COLO668 (cell line): ENCODE data around the gene SKIC3.

ENCODE experiments used
- DNase-seq: peaks from one replicate; lab custom pipeline; 2025; ENCODE audit not compliant: unreplicated experiment; lab: John Stamatoyannopoulos, UW

SKIC3 gene

GRCh38 chr5:95554647-95555548 is at the start of gene SKIC3, which contains the start of gene ARSK:
SKIC3 (minus strand) TSS chr5:95554977; CDS start chr5:95547150, 7,827 bp downstream.
ARSK (plus strand) TSS chr5:95555101; CDS start chr5:95555279, 178 bp downstream.
- peak; percentile 89 for DNase-seq

GRCh38 chr5:95600557-95600956 is 45.8 kb upstream of the SKIC3 start:
- DNase-seq: no peak

DNA sequence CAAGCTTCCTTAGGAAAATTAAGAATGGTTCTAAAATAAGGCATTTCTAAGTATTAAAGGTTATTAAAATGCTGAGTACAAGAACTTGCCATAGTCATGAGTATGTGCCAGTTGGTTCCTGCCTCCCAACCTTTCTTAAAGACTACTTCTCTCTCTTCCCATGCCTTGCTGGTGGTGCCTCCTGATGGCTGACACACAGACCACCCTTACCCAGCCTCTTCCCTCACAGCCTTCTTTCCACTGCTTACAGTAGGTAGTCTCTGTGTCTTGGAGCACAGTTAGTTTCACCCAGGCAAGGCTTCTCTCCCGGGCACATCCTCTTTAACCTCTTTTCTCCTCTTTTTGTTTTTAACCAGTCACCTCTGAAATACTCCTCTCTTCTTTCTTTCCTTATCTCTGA is 44.5 kb upstream of the SKIC3 start:
- DNase-seq: no peak

DNA sequence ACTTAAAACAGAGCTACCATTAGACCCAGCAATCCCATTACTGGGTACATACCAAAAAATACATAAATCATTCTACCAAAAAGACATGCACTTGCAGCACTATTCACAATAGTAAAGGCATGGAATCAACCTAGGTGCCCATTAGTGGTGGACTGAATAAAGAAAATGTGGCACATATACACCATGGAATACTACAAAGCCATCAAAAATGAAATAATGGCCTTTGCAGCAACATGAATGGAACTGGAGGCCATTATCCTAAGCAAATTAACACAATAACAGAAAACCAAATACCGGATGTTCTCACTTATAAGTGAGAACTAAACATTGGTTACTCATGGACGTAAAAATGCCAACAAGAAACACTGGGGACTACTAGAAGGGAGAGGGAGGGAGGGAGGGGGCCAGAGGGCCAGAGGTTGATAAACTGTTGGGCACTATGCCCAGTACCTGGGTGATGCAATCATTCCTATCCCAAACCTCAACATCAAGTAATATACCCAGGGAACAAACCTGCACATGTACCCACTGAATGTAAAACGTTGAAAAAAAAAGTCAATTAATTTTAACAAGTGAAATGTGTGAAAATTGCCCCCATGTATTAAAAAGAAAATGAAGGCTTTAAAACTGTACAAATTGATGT is 40.6 kb upstream of the SKIC3 start:
- no peak for DNase-seq

GRCh38 chr5:95591490-95591901 is 36.7 kb upstream of the SKIC3 start:
- DNase-seq: no peak

DNA sequence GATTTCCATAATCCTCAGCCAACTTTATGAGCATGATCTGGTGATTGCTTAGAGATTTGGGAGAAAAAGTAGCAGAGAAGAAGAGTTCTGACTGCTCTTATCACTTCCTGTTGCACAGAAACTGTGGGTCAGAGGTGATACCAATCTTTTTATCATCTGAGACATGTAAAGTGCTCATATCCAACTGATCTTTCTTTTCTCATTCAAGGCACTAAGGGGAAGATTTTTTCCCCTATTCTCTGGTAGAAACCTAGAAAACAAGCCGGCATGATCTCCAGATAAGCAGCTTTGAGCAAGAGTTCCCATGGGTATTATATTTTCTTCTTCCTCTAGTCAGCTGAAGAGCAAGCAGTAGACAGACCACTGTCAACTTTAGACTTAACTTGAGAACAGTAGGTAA is 36.1 kb upstream of the SKIC3 start:
- no peak for DNase-seq

DNA sequence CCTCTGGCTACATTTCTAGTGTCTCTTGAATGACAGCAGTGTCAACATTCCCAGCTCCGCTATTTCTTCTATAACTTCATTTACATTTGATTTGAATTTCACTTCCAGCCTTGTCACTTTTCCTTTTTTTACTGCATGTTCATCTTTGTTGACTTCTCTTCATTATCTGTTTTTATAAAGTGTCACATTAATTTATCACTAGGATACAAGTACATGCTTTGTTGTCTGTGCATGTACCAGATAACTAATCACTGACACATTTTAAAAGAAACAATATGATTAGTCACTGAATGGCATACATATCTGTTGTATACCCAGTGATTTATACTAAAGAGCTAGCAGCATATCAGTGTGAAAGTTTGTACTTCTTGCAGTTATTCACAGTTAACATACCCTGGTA is 29.2 kb upstream of the SKIC3 start:
- DNase-seq: no peak

GRCh38 chr5:95581576-95581975 is 26.8 kb upstream of the SKIC3 start:
- no peak for DNase-seq

DNA sequence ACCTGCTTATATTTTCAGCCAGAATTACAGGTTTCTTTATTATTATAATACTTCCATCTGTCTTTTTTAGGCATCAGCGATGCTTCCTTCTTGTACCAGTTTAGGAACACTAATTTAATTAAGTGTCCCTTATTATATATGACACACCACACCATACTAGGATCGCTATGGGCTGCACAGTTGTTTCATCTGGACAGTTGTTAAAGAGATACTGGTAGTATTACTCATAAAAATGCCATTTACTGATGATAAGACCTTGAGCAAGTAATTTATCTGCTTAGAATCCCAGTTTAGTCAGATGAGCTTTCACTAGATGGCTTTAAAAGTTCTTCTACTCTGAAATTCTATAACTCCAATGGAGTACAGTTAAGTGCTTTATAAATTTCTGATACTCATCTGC is 17.2 kb upstream of the SKIC3 start:
- no peak for DNase-seq

GRCh38 chr5:95565280-95565920 is 10.6 kb upstream of the SKIC3 start:
- no peak for DNase-seq

DNA sequence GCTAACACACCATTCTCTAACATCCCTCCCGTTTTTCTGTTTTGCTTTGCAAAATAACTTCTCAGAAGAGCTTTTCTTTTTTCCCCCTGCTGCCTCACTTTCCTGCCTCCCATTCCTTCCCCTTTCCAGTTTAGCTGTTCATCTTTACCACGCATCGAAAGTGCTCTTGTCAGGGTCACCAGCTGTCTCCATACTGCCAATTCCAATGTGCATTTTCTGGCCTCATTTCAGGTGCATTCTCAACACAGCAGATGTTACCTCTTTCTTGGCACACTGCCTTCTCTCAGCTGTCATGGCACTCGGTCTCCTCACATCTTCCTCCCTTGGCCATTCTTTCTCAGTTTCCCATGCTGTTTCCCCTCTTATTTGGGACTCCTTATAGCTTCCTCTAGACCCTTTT is 9.7 kb upstream of the SKIC3 start:
- DNase-seq: no peak

DNA sequence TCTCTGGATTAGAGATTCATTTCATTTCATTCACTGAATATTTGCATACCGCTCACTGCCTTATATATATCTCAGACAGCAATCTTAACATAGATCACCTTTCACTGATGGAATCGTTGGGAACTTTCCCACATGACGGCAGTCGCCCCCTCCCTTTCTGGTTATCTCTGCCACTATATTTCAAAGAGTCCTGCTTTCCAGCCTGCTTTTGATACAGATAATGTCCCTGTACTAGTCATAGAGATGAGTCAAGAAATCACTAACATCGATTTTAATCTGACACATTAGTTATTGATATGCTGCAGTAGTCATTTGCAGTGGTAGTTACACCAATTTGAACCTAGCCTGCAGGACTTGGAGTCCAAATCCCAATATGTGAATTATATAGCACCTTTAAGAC is 8.6 kb upstream of the SKIC3 start:
- DNase-seq: no peak

DNA sequence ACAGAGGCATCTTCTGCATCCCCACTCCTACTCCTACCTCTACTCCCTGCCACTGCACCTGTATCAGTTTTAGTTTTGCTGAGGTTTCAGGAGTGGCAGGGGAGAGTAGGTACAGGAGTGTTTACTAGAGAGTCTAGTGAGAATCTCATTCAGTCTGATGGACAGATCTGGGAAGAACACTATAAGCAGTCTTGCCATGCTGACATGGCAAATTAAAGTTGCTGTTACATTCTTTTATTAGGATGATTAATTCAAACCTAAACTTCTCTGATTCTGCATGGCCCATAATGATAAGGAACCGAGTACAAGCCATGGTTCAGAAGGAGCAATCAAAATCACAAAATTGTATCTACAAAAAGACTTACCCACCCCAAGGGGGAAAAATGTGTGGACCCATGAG is 7.5 kb upstream of the SKIC3 start:
- DNase-seq: no peak

GRCh38 chr5:95557841-95558240 is 3.1 kb upstream of the SKIC3 start:
- DNase-seq: no peak

DNA sequence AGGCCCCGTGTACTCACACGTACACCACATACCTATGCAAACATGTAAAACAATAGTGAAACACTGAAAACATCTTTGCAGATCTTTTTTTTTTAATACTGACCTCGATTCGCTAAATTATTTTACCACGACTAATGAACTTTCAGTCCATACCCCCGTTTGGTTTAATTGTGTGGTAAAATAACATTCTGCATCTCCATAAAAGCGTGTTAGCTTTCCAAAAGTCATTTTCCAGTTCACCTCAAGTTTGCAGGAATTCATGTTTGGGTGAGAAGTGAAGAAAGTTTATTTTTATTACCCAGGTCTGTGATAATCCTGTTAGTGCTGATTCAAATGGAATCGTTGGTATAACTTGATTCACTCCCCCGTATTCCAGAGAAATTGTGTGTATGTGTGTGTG is 776 bp upstream of the SKIC3 start:
- DNase-seq: no peak

DNA sequence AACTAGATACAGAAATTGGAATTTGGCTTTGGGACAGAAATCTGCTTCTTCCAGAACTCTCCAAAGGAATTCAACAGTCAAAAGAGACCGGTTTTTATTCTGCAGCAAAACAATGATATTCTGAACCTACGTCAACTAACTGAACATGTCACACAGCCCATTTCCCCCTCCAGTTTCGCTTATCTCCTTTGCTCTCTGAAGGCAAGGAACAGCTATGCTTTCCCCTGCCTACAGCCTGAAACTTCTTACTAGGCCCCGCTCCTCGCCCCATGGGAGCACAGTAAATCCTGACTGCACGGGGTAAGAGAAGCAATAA is 488 bp downstream of the SKIC3 start:
- DNase-seq: no peak

DNA sequence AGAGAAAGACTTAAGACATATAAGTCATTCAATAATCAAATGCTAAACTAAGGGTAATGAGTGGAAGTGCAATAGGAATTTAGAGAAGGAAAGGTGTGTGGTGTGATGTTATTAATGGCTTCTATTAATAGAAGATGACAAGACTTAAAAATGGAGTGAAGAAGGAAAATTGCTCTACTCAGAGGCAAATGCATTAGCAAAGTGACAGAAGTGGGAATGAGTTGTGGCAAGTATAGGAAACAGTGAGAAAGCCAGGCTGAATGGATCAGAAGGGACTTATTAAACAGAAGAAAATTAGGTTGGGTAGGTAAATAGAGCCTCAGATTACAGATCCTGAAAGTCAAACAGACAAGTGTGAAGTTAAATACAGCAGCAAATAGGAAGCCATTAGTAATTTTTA is 5.7 kb downstream of the SKIC3 start:
- no peak for DNase-seq

GRCh38 chr5:95543017-95543705 is 11.6 kb downstream of the SKIC3 start:
- no peak for DNase-seq

DNA sequence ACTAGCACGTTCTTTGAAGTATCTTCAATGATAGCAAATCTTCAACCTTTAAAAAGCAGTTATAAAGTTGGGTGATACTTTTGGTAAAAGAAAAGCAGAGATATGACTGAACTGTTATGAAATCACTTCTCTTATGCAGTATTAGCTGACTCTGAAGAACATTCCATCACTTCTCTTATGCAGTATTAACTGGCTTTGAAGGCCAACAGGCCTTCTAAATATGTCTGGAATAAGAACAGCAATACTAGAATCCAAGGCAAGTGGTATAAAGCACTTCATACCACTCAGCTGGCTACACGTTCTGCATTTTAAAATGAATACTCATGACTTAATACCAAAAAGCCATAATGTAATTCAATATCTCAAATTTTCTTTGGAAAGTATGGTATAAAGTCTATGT is 17.3 kb downstream of the SKIC3 start:
- no peak for DNase-seq

GRCh38 chr5:95533761-95534160 is 21.0 kb downstream of the SKIC3 start:
- DNase-seq: no peak

DNA sequence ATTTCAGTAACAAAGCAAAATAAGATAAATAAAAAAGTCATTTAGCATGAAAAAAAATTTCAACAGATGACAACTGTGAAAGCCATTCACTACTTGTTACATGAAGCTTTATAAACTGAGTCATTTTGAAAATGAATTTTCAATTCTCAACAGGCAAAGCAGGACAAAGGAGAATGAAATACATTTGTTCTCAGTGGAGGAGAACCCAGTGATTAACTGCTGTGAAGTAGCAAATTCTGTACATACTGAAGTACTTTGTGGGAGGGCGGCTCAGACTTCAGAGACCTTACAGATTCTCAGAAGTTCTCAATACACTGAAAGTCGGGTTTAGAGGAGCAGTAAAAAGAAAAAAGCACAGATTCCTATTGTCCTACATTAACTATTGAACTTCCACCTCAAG is 21.7 kb downstream of the SKIC3 start:
- no peak for DNase-seq

DNA sequence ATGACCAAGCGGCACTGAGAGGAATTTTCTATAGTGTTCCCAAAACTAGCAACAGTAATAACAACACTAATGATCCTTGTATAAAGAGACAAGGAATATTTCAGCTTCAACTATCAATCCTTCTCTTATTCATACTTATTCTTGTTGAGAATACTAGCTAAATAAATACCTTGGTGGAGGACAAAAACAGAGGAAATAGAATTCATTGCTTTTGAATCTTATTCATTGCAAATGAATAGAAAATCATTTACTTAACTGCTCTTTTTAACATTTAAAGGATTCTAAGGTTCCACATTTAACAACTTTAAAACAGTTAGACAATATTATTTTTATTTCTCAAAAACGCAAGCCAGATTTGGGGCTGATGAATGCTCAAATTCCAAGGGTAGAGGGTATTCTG is 22.4 kb downstream of the SKIC3 start:
- no peak for DNase-seq
